ENCODE results near the gene ZNF226. TPM values are rescaled to one million over a fixed set of nuclear protein-coding genes. Genes with fewer than 3 reads are reported as not detected.

Gene ZNF226
- total RNA-seq, 1 experiment from 2014 or later: 15.3 TPM

DNA sequence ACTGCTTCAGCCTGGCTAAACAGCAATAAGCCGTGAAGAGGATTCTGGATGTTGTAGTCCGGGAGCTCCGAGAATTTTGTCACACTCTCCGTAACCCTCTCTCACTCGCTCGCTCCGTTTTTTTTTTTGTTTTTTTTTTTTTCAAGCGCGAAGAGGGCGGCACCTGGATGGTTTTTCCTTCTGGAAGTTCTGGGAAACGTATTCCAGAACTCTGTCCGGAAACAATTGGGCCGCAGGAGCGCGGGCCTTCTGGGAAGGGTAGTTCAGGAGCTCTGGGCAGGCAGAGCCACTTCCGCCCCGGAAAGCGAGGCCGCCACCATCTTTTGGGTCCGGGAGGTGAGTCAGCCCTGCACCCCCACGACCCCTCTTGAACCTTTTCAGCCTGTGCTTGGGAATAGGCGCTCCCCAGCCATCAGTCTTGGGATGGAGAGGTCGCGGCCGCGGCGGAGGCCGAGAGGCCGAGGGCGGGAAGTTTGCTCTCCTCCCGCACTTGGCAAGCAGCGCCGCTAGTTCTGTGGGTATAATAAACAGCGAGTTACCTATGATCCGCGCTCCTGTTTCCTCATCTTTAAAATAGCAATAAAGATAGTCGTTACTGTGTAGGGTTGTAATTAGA is 47.5 kb downstream of the ZNF226 start, which contains the start of gene ZNF227:
Gene ZNF227, plus strand, starts transcription at position 283 of the 616 bp plus-strand sequence. CDS start 5,261 bp downstream, outside the sequence.
- Histone ChIP-seq H3K23ac (ENCODE audit: insufficient read length, low read depth, low read length) (no peak within 1 kb of the TSS), H3K79me1 (ENCODE audit: insufficient read depth, low read depth, low read length, poor library complexity, severe bottlenecking) (no peaks in the 10 kb centered on the region), H2AFZ (ENCODE audit: low read length) (no peak within 1 kb of the TSS), H2BK20ac (ENCODE audit: low read depth, low read length, poor library complexity, severe bottlenecking) (no peak within 1 kb of the TSS), H3K56ac (ENCODE audit: insufficient read length, low read depth, low read length) (no peak within 1 kb of the TSS), H3K4ac (ENCODE audit: low read depth, low read length) (no peak within 1 kb of the TSS), H4K20me1 (ENCODE audit: control insufficient read depth, insufficient read depth, insufficient read length) (no peaks in the 10 kb centered on the region), H3K27ac (ENCODE audit: insufficient read length, low read depth, low read length) (peak within 1 kb of the TSS; percentile 15), H4K5ac (ENCODE audit: insufficient read length, low read depth, low read length) (no peak within 1 kb of the TSS), H2BK120ac (ENCODE audit: low read depth, low read length, poor library complexity, severe bottlenecking) (no peak within 1 kb of the TSS), H2BK12ac (ENCODE audit: insufficient read length, low read depth, low read length) (no peak within 1 kb of the TSS), H4K91ac (ENCODE audit: insufficient read length, low read depth, low read length) (no peak within 1 kb of the TSS), H3K9ac (ENCODE audit: extremely low read depth, insufficient read length, low read length) (peak within 1 kb of the TSS; percentile 65), H2AK5ac (ENCODE audit: insufficient read length, low read length) (no peak within 1 kb of the TSS), H3K14ac (ENCODE audit: insufficient read depth, low read length) (no peak within 1 kb of the TSS), H3K18ac (ENCODE audit: insufficient read length, low read depth, low read length) (no peak within 1 kb of the TSS), H3K9me3 (ENCODE audit: control insufficient read depth, low read depth, low read length) (no peaks in the 10 kb centered on the region), H3K4me2 (ENCODE audit: insufficient read depth, insufficient read length, low read length) (peak within 1 kb of the TSS; percentile 91), H2BK5ac (ENCODE audit: insufficient read length, low read length) (no peak within 1 kb of the TSS), H3K27me3 (ENCODE audit: insufficient read depth, low read length) (no peaks in the 10 kb centered on the region; the same call in 1 of the 2 replicates), H3K4me1 (ENCODE audit: insufficient read depth, low read length) (no peaks in the 10 kb centered on the region), H3K79me2 (ENCODE audit: insufficient read depth, low read length) (no peaks in the 10 kb centered on the region), H4K8ac (replicated peaks; ENCODE audit: insufficient read length, low read depth, low read length) (no peak within 1 kb of the TSS), H2BK15ac (ENCODE audit: low read depth, low read length) (no peak within 1 kb of the TSS), H3K23me2 (ENCODE audit: insufficient read length, low read depth, low read length, poor library complexity, severe bottlenecking) (no peaks in the 10 kb centered on the region), H3T11ph (ENCODE audit: low read length) (no peak within 1 kb of the TSS)
- Mint-ChIP-seq H3K4me3 (peak within 1 kb of the TSS; percentile 83 to 94), H3K27ac (peak within 1 kb of the TSS; percentile 81 to 94 (median 93)), H3K4me1 (peaks cover 10 to 13% of the 10 kb centered on the region in 2 experiments), H3K27me3 (ENCODE audit: low read depth) (peaks cover 4% of the 10 kb centered on the region; the same call in 1 of the 2 replicates), H3K36me3 (ENCODE audit: insufficient read depth in 1 of 3, low read depth in 3 of 3) (peaks cover 21 to 25% (median 21%) of the 10 kb centered on the region in 3 experiments), H3K9me3 (peaks cover 0 to 8% of the 10 kb centered on the region in 2 experiments; a peak in 3 of 5 replicates)
- no CpG with 5 or more reads among the region's 37 CpGs for WGBS (ENCODE audit: extremely low coverage, insufficient read length, low lambda C conversion rate)
- TF ChIP-seq, protein P1, sequence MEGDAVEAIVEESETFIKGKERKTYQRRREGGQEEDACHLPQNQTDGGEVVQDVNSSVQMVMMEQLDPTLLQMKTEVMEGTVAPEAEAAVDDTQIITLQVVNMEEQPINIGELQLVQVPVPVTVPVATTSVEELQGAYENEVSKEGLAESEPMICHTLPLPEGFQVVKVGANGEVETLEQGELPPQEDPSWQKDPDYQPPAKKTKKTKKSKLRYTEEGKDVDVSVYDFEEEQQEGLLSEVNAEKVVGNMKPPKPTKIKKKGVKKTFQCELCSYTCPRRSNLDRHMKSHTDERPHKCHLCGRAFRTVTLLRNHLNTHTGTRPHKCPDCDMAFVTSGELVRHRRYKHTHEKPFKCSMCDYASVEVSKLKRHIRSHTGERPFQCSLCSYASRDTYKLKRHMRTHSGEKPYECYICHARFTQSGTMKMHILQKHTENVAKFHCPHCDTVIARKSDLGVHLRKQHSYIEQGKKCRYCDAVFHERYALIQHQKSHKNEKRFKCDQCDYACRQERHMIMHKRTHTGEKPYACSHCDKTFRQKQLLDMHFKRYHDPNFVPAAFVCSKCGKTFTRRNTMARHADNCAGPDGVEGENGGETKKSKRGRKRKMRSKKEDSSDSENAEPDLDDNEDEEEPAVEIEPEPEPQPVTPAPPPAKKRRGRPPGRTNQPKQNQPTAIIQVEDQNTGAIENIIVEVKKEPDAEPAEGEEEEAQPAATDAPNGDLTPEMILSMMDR (conservative IDR thresholded peaks at IDR 0.05): no peak
- DNase-seq: peak; percentile 94

Data from H9 (cell line).